HepG2 (cell line): ENCODE results near the gene SPIN1. TPM values are rescaled to one million over a fixed set of nuclear protein-coding genes. Genes with fewer than 3 reads are reported as not detected.
A peak's percentile ranks its signal among the peaks of the same experiment; 100 is the strongest.

ENCODE experiments used
- CEBPB ChIP-seq: IDR thresholded peaks from 2 replicates; pipeline ENCODE4 v1.6.1; 2011; ENCODE audit warnings: low read depth, low read length, improper control_type of control experiment, borderline replicate concordance
- RCOR2 ChIP-seq: IDR thresholded peaks from 2 replicates; pipeline ENCODE4 v1.6.1; 2016; ENCODE audit warnings: missing biosample characterization, missing genetic modification reagents
- RELA ChIP-seq: sonication (generic); formaldehyde crosslinking; IDR thresholded peaks from 2 replicates; pipeline ENCODE4 v1.4.0; 2020; ENCODE audit warnings: missing genetic modification reagents
- REPIN1 ChIP-seq: sonication (generic); formaldehyde crosslinking; IDR thresholded peaks from 2 replicates; pipeline ENCODE4 v1.8.0; 2022; ENCODE audit warnings: missing genetic modification reagents, low read depth, mild to moderate bottlenecking, borderline replicate concordance
- ZNF34 ChIP-seq: sonication (generic); formaldehyde crosslinking; IDR thresholded peaks from 2 replicates; pipeline ENCODE4 v1.4.0; 2020; ENCODE audit warnings: mild to moderate bottlenecking, missing genetic modification reagents, borderline replicate concordance
- ZNF510 ChIP-seq: sonication (generic); formaldehyde crosslinking; IDR thresholded peaks from 2 replicates; pipeline ENCODE4 v1.4.0; 2020; ENCODE audit warnings: low read depth, mild to moderate bottlenecking, missing genetic modification reagents
- ZNF563 ChIP-seq: sonication (generic); formaldehyde crosslinking; IDR thresholded peaks from 2 replicates; pipeline ENCODE4 v1.8.0; 2022; ENCODE audit warnings: mild to moderate bottlenecking, moderate library complexity, missing genetic modification reagents
- ZNF776 ChIP-seq: sonication (generic); formaldehyde crosslinking; IDR thresholded peaks from 2 replicates; pipeline ENCODE4 v1.4.0; 2020; ENCODE audit warnings: mild to moderate bottlenecking, missing genetic modification reagents
- polyA plus RNA-seq, 8 experiments: library from polyadenylated mRNA; depleted of rRNA in 3 of 8; stranded (reverse) in 7 of 8; unstranded in 1 of 8; fragments of >200 nt; fragmentation: Illumina TruSeq in 4 of 8; extraction: Trizol in 4 of 8; gene quantifications; 2 replicates each; pipeline versions ENCODE4 v1.2.1 to v1.2.3, GENCODE V29; 2011 to 2016; ENCODE audit warnings: low read depth in 4 of 8, missing spikeins in 1 of 8, mixed read lengths in 1 of 8; ENCODE audit not compliant: insufficient read depth in 1 of 8
- total RNA-seq, 5 experiments: library from RNA; depleted of rRNA; stranded (reverse); fragments of >200 nt; fragmentation: Illumina TruSeq; extraction: Trizol; gene quantifications; 2 replicates each; pipeline ENCODE4 v1.2.3, GENCODE V29; 2016; ENCODE audit warnings: low read depth in 1 of 5
- TF ChIP-seq, protein P1 (sequence below): sonication (generic); formaldehyde crosslinking; IDR thresholded peaks from 2 replicates; pipeline ENCODE4 v1.9.0; 2021; ENCODE audit warnings: mild to moderate bottlenecking, missing genetic modification reagents
- TF ChIP-seq, protein P2 (sequence below): sonication (generic); formaldehyde crosslinking; IDR thresholded peaks from 2 replicates; pipeline ENCODE4 v1.9.0; 2021; ENCODE audit warnings: missing genetic modification reagents, borderline replicate concordance
- TF ChIP-seq, protein P3 (sequence below): sonication (generic); formaldehyde crosslinking; IDR thresholded peaks from 2 replicates; pipeline ENCODE4 v1.5.1; 2020; ENCODE audit warnings: mild to moderate bottlenecking, missing genetic modification reagents, moderate library complexity
- TF ChIP-seq, protein P4 (sequence below): sonication (generic); formaldehyde crosslinking; IDR thresholded peaks from 2 replicates; pipeline ENCODE4 v1.4.0; 2020; ENCODE audit warnings: mild to moderate bottlenecking, low read depth, missing genetic modification reagents

SPIN1 gene
- total and polyA plus RNA-seq, 2 of the 13 experiments (the other 11 are each of a cell fraction or from before 2014, with no cell fraction given) = 20.0 to 24.3 TPM

DNA sequence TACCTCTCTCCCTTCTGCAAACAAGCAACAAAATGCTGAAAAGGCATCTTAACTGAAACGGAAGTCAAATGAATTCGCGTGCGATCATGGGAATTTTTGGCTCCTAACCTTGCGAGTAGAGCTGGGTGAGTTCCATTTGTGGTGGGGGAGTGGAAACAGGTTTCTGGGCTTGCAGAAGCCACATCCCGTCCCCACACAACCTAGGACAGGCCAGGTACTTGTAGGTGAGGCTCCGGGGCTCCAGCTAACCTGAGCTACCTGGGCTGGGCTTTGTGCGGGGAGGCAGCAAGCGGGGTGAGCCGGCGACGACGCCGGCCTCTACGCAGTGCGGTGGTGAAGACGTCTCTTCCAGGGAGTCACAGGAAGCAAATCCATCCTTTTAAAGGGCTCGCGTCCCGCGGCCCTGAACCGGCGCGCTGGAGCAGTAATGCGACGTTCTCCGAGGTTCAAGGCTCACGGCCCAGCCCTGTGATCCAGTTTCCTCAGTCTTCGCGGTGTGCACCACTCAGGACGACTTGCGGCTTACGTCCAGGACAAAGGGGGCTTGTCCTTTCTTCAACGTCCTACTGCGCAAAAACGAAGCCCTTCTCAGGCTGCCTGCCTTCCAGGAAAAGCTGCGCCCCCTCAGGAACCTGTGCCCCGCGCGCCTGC is 567 bp upstream of the SPIN1 start (continued):
- TF ChIP-seq, protein P1, sequence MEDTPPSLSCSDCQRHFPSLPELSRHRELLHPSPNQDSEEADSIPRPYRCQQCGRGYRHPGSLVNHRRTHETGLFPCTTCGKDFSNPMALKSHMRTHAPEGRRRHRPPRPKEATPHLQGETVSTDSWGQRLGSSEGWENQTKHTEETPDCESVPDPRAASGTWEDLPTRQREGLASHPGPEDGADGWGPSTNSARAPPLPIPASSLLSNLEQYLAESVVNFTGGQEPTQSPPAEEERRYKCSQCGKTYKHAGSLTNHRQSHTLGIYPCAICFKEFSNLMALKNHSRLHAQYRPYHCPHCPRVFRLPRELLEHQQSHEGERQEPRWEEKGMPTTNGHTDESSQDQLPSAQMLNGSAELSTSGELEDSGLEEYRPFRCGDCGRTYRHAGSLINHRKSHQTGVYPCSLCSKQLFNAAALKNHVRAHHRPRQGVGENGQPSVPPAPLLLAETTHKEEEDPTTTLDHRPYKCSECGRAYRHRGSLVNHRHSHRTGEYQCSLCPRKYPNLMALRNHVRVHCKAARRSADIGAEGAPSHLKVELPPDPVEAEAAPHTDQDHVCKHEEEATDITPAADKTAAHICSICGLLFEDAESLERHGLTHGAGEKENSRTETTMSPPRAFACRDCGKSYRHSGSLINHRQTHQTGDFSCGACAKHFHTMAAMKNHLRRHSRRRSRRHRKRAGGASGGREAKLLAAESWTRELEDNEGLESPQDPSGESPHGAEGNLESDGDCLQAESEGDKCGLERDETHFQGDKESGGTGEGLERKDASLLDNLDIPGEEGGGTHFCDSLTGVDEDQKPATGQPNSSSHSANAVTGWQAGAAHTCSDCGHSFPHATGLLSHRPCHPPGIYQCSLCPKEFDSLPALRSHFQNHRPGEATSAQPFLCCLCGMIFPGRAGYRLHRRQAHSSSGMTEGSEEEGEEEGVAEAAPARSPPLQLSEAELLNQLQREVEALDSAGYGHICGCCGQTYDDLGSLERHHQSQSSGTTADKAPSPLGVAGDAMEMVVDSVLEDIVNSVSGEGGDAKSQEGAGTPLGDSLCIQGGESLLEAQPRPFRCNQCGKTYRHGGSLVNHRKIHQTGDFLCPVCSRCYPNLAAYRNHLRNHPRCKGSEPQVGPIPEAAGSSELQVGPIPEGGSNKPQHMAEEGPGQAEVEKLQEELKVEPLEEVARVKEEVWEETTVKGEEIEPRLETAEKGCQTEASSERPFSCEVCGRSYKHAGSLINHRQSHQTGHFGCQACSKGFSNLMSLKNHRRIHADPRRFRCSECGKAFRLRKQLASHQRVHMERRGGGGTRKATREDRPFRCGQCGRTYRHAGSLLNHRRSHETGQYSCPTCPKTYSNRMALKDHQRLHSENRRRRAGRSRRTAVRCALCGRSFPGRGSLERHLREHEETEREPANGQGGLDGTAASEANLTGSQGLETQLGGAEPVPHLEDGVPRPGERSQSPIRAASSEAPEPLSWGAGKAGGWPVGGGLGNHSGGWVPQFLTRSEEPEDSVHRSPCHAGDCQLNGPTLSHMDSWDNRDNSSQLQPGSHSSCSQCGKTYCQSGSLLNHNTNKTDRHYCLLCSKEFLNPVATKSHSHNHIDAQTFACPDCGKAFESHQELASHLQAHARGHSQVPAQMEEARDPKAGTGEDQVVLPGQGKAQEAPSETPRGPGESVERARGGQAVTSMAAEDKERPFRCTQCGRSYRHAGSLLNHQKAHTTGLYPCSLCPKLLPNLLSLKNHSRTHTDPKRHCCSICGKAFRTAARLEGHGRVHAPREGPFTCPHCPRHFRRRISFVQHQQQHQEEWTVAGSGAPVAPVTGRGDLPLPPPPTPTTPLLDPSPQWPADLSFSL (CRISPR knock-in tag) = no peak
- no peak for TF ChIP-seq ZNF510 (CRISPR knock-in tag)
- peak; percentile 55; the same call in 1 of the 2 replicates for TF ChIP-seq ZNF776
- TF ChIP-seq, protein P2, sequence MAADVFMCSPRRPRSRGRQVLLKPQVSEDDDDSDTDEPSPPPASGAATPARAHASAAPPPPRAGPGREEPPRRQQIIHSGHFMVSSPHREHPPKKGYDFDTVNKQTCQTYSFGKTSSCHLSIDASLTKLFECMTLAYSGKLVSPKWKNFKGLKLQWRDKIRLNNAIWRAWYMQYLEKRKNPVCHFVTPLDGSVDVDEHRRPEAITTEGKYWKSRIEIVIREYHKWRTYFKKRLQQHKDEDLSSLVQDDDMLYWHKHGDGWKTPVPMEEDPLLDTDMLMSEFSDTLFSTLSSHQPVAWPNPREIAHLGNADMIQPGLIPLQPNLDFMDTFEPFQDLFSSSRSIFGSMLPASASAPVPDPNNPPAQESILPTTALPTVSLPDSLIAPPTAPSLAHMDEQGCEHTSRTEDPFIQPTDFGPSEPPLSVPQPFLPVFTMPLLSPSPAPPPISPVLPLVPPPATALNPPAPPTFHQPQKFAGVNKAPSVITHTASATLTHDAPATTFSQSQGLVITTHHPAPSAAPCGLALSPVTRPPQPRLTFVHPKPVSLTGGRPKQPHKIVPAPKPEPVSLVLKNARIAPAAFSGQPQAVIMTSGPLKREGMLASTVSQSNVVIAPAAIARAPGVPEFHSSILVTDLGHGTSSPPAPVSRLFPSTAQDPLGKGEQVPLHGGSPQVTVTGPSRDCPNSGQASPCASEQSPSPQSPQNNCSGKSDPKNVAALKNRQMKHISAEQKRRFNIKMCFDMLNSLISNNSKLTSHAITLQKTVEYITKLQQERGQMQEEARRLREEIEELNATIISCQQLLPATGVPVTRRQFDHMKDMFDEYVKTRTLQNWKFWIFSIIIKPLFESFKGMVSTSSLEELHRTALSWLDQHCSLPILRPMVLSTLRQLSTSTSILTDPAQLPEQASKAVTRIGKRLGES (CRISPR knock-in tag) = no peak
- no peak for TF ChIP-seq CEBPB
- no peak for TF ChIP-seq RELA (CRISPR knock-in tag)
- no peak for TF ChIP-seq REPIN1 (CRISPR knock-in tag)
- TF ChIP-seq ZNF563 (CRISPR knock-in tag) = no peak; the same call in 1 of the 2 replicates
- TF ChIP-seq, protein P3, sequence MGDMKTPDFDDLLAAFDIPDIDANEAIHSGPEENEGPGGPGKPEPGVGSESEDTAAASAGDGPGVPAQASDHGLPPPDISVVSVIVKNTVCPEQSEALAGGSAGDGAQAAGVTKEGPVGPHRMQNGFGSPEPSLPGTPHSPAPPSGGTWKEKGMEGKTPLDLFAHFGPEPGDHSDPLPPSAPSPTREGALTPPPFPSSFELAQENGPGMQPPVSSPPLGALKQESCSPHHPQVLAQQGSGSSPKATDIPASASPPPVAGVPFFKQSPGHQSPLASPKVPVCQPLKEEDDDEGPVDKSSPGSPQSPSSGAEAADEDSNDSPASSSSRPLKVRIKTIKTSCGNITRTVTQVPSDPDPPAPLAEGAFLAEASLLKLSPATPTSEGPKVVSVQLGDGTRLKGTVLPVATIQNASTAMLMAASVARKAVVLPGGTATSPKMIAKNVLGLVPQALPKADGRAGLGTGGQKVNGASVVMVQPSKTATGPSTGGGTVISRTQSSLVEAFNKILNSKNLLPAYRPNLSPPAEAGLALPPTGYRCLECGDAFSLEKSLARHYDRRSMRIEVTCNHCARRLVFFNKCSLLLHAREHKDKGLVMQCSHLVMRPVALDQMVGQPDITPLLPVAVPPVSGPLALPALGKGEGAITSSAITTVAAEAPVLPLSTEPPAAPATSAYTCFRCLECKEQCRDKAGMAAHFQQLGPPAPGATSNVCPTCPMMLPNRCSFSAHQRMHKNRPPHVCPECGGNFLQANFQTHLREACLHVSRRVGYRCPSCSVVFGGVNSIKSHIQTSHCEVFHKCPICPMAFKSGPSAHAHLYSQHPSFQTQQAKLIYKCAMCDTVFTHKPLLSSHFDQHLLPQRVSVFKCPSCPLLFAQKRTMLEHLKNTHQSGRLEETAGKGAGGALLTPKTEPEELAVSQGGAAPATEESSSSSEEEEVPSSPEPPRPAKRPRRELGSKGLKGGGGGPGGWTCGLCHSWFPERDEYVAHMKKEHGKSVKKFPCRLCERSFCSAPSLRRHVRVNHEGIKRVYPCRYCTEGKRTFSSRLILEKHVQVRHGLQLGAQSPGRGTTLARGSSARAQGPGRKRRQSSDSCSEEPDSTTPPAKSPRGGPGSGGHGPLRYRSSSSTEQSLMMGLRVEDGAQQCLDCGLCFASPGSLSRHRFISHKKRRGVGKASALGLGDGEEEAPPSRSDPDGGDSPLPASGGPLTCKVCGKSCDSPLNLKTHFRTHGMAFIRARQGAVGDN = peak; percentile 81
- TF ChIP-seq RCOR2 (CRISPR knock-in tag) = no peak
- TF ChIP-seq, protein P4, sequence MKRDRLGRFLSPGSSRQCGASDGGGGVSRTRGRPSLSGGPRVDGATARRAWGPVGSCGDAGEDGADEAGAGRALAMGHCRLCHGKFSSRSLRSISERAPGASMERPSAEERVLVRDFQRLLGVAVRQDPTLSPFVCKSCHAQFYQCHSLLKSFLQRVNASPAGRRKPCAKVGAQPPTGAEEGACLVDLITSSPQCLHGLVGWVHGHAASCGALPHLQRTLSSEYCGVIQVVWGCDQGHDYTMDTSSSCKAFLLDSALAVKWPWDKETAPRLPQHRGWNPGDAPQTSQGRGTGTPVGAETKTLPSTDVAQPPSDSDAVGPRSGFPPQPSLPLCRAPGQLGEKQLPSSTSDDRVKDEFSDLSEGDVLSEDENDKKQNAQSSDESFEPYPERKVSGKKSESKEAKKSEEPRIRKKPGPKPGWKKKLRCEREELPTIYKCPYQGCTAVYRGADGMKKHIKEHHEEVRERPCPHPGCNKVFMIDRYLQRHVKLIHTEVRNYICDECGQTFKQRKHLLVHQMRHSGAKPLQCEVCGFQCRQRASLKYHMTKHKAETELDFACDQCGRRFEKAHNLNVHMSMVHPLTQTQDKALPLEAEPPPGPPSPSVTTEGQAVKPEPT (CRISPR knock-in tag) = no peak
- TF ChIP-seq ZNF34 (CRISPR knock-in tag) = no peak
